A673 (cell line): ENCODE measurements around the gene PAPSS2. TPM values are rescaled to one million over a fixed set of nuclear protein-coding genes. Genes with fewer than 3 reads are reported as not detected.

Experiments
- BruUV-seq: library from RNA; stranded (reverse); fragments of 400-500 nt; replicated peaks from 2 replicates; lab custom pipeline; 2021; lab: Mats Ljungman, UMichigan
- CTCF ChIA-PET: fragments of 300-600 bp; sonication (Branson Sonifier 250); formaldehyde crosslinking; loops from one replicate; lab custom pipeline; 2022; ENCODE audit warnings: antibody characterized with exemption; lab: Charles Lee
- POLR2A ChIA-PET: fragments of 300-600 bp; sonication (Branson Sonifier 250); formaldehyde crosslinking; loops from one replicate; lab custom pipeline; 2022; ENCODE audit warnings: antibody characterized with exemption; ENCODE audit not compliant: low non-redundant PET; lab: Charles Lee
- DNase-seq: peaks from one replicate; pipeline ENCODE4 v3.0.0-alpha.2; 2015; ENCODE audit warnings: low spot score
- H3K27ac ChIP-seq: fragments of 200-600 bp; sonication (generic); 2 replicates; pipeline ENCODE4 v1.5.1; 2016; ENCODE audit warnings: mixed run types, low read depth, mild to moderate bottlenecking, mixed read lengths, antibody characterized with exemption, low read length; ENCODE audit not compliant: poor library complexity, severe bottlenecking
- H3K27me3 ChIP-seq: fragments of 200-600 bp; sonication (generic); replicated peaks from 2 replicates; pipeline ENCODE4 v1.6.1; 2017; ENCODE audit warnings: mixed run types, low read depth, mild to moderate bottlenecking, mixed read lengths, antibody characterized with exemption, low read length; ENCODE audit not compliant: insufficient read depth, poor library complexity
- H3K36me3 ChIP-seq: fragments of 200-600 bp; sonication (generic); 2 replicates; pipeline ENCODE4 v1.6.1; 2016; ENCODE audit warnings: mixed run types, mild to moderate bottlenecking, mixed read lengths, antibody characterized with exemption, low read length; ENCODE audit not compliant: insufficient read depth, poor library complexity, severe bottlenecking
- H3K4me1 ChIP-seq: fragments of 200-600 bp; sonication (generic); 2 replicates; pipeline ENCODE4 v1.6.1; 2017; ENCODE audit warnings: mixed run types, mild to moderate bottlenecking, mixed read lengths, antibody characterized with exemption, low read length; ENCODE audit not compliant: insufficient read depth, poor library complexity, severe bottlenecking
- H3K4me3 ChIP-seq: fragments of 200-600 bp; sonication (generic); 2 replicates; pipeline ENCODE4 v1.5.1; 2016; ENCODE audit warnings: low read depth, mixed run types, mild to moderate bottlenecking, mixed read lengths, low read length; ENCODE audit not compliant: poor library complexity, severe bottlenecking
- H3K9me3 ChIP-seq: fragments of 200-600 bp; sonication (generic); 2 replicates; pipeline ENCODE4 v1.6.1; 2016; ENCODE audit warnings: mixed run types, low read depth, mild to moderate bottlenecking, mixed read lengths, antibody characterized with exemption, low read length; ENCODE audit not compliant: poor library complexity, severe bottlenecking
- CTCF ChIP-seq: fragments of 300-800, 200-600 bp; sonication (generic); conservative IDR thresholded peaks from 2 replicates; pipeline ENCODE4 v1.5.1; 2017; ENCODE audit warnings: low read depth, mild to moderate bottlenecking, antibody characterized with exemption, low read length, moderate library complexity, mixed read lengths
- EZH2 ChIP-seq: fragments of 200-600 bp; sonication (generic); IDR thresholded peaks from 2 replicates; pipeline ENCODE4 v1.6.1; 2017; ENCODE audit warnings: borderline replicate concordance, low read depth, mild to moderate bottlenecking, mixed read lengths, antibody characterized with exemption, low read length; ENCODE audit not compliant: poor library complexity, severe bottlenecking
- intact Hi-C: fragments of 100-400 bp; cut with micrococcal nuclease; formaldehyde crosslinking; loops from one replicate; pipeline ENCODE4 v1.10.0; 2022; ENCODE audit not compliant: unreplicated experiment
- total RNA-seq: library from RNA; stranded (reverse); gene quantifications from 2 replicates; pipeline ENCODE4 v1.2.3, GENCODE V29; 2021

Gene PAPSS2
- total RNA-seq, 1 experiment from 2014 or later, result 14.0 TPM

DNA sequence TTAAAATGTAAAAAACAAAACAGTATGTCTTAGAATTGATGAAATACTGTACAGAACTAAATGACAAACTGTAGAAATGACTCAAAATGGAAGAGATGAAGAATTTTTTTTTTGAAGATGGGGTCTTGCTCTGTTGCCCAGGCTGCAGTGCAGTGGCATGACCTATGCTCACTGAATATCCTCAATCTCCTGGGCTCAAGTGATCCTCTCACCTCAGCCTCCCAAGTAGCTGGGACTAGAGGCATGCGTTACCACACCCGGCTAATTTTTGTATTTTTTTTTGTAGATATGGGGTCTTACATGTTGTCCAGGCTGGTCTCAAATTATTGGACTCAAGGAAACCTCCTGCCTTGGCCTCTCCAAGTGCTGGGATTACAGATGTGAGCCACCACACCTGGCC is 121.9 kb downstream of the PAPSS2 start:
- ChIA-PET CTCF (no interaction called here), POLR2A (no interaction called here)
- H3K36me3 ChIP-seq, result peaks cover 24% of the 10 kb centered on the region
- H3K27ac ChIP-seq, result no peak overlapping the region
- no peak overlapping the region for H3K4me3 ChIP-seq
- BruUV-seq, result no TSS peak
- intact Hi-C loops, result no loop called here
- no peak for TF ChIP-seq CTCF
- no peak for TF ChIP-seq EZH2
- H3K27me3 ChIP-seq, result no peaks in the 10 kb centered on the region
- H3K9me3 ChIP-seq, result no peaks in the 10 kb centered on the region
- H3K4me1 ChIP-seq, result no peaks in the 10 kb centered on the region
- DNase-seq, result no peak

DNA sequence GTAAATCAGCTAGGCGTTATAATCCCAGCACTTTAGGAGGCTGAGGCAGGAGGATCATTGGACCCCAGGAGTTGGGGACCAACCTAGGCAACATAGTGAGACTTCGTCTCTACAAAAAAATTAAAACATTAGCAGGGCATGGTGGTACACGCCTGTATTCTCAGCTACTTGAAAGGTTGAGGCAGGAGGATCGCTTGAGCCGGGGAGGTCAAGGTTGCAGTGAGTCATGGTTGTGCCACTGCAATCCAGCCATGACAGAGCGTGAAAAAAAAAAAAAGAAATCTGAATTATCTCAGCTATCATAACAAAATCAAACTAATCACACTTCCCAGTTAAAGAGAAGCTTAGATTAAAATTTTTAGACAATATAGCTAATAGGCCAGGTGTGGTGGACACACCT is 123.0 kb downstream of the PAPSS2 start:
- ChIA-PET CTCF (interaction anchor here (0.6 kb wide), 1 partner anchor 844 kb away, joined by 11 read pairs; no protein-coding TSS in a partner anchor), POLR2A (interaction anchor here (0.5 kb wide), 1 partner anchor 1267 kb away, joined by 5 read pairs; no protein-coding TSS in a partner anchor)
- no TSS peak for BruUV-seq
- no peak for DNase-seq
- Histone ChIP-seq H3K36me3 (peaks cover 24% of the 10 kb centered on the region), H3K27ac (no peak overlapping the region), H3K27me3 (no peaks in the 10 kb centered on the region), H3K4me1 (no peaks in the 10 kb centered on the region), H3K9me3 (no peaks in the 10 kb centered on the region), H3K4me3 (no peak overlapping the region)
- no peak for TF ChIP-seq CTCF
- TF ChIP-seq EZH2, result no peak
- intact Hi-C loops, result no loop called here

GRCh38 chr10:87786421-87786820 is 126.7 kb downstream of the PAPSS2 start:
- no peak for TF ChIP-seq CTCF
- TF ChIP-seq EZH2, result no peak
- Histone ChIP-seq H3K4me1 (no peaks in the 10 kb centered on the region), H3K27me3 (no peaks in the 10 kb centered on the region), H3K9me3 (no peaks in the 10 kb centered on the region), H3K27ac (no peak overlapping the region), H3K36me3 (peaks cover 18% of the 10 kb centered on the region), H3K4me3 (no peak overlapping the region)
- BruUV-seq, result no TSS peak
- ChIA-PET POLR2A (no interaction called here), CTCF (no interaction called here)
- no peak for DNase-seq
- intact Hi-C loops, result no loop called here
